Mesendoderm (in vitro differentiated cells): ENCODE measurements around the gene NAP1L4.

Experiments used
- DNase-seq: peaks from one replicate; pipeline ENCODE4 v3.0.0; 2013
- H2AK5ac ChIP-seq: 2 replicates; pipeline ENCODE4 v1.6.1; 2013; ENCODE audit warnings: low read length, inconsistent platforms
- H2BK120ac ChIP-seq: 2 replicates; pipeline ENCODE4 v1.6.1; 2013; ENCODE audit warnings: low read depth, mild to moderate bottlenecking, low read length, moderate library complexity, mixed read lengths
- H2BK15ac ChIP-seq: replicated peaks from 2 replicates; pipeline ENCODE4 v1.6.1; 2013; ENCODE audit warnings: low read depth, mild to moderate bottlenecking, moderate library complexity
- H2BK5ac ChIP-seq: 2 replicates; pipeline ENCODE4 v1.6.1; 2013; ENCODE audit warnings: low read length, inconsistent platforms
- H3K18ac ChIP-seq: 2 replicates; pipeline ENCODE4 v1.6.1; 2013; ENCODE audit warnings: mild to moderate bottlenecking, low read length, mixed read lengths
- H3K23ac ChIP-seq: one replicate; pipeline ENCODE4 v1.6.1; 2013; ENCODE audit warnings: low read length
- H3K27ac ChIP-seq: 2 replicates; pipeline ENCODE4 v1.5.1; 2013; ENCODE audit warnings: low read depth, mild to moderate bottlenecking, inconsistent platforms, low read length, moderate library complexity
- H3K27me3 ChIP-seq: 2 replicates; pipeline ENCODE4 v1.6.1; 2013; ENCODE audit warnings: low read length, control low read depth, mild to moderate bottlenecking, inconsistent platforms; ENCODE audit not compliant: insufficient read depth, poor library complexity
- H3K36me3 ChIP-seq: 2 replicates; pipeline ENCODE4 v1.6.1; 2013; ENCODE audit warnings: low read length, inconsistent platforms; ENCODE audit not compliant: control insufficient read depth, insufficient read depth
- H3K4ac ChIP-seq: one replicate; pipeline ENCODE4 v1.6.1; 2013; ENCODE audit warnings: low read depth, mild to moderate bottlenecking, low read length, moderate library complexity
- H3K4me1 ChIP-seq: 2 replicates; pipeline ENCODE4 v1.6.1; 2013; ENCODE audit warnings: low read depth, low read length, inconsistent platforms; ENCODE audit not compliant: control insufficient read depth
- H3K4me2 ChIP-seq: 2 replicates; pipeline ENCODE4 v1.6.1; 2013; ENCODE audit warnings: low read length
- H3K4me3 ChIP-seq: 2 replicates; pipeline ENCODE4 v1.5.1; 2013; ENCODE audit warnings: mild to moderate bottlenecking, low read length
- H3K56ac ChIP-seq: one replicate; pipeline ENCODE4 v1.6.1; 2013; ENCODE audit warnings: low read length
- H3K79me1 ChIP-seq: 2 replicates; pipeline ENCODE4 v1.6.1; 2013; ENCODE audit warnings: low read length, inconsistent platforms
- H3K79me2 ChIP-seq: 2 replicates; pipeline ENCODE4 v1.6.1; 2013; ENCODE audit warnings: mild to moderate bottlenecking, low read length; ENCODE audit not compliant: control insufficient read depth, insufficient read depth
- H3K9ac ChIP-seq: 2 replicates; pipeline ENCODE4 v1.6.1; 2013; ENCODE audit warnings: low read length, inconsistent platforms
- H4K5ac ChIP-seq: one replicate; pipeline ENCODE4 v1.6.1; 2013; ENCODE audit warnings: low read length
- H4K8ac ChIP-seq: one replicate; pipeline ENCODE4 v1.6.1; 2013; ENCODE audit warnings: low read depth, mild to moderate bottlenecking, control low read depth, low read length, moderate library complexity
- WGBS: extraction: QIAGEN DNeasy Blood & Tissue Kit; methylation state at CpG from one replicate; pipeline ENCODE4 v1.1.7; 2013; ENCODE audit warnings: low lambda C conversion rate, missing lambda C conversion rate; ENCODE audit not compliant: insufficient coverage; ENCODE audit errors: extremely low coverage; 5-methylcytosine and 5-hydroxymethylcytosine counted together

Gene NAP1L4

DNA sequence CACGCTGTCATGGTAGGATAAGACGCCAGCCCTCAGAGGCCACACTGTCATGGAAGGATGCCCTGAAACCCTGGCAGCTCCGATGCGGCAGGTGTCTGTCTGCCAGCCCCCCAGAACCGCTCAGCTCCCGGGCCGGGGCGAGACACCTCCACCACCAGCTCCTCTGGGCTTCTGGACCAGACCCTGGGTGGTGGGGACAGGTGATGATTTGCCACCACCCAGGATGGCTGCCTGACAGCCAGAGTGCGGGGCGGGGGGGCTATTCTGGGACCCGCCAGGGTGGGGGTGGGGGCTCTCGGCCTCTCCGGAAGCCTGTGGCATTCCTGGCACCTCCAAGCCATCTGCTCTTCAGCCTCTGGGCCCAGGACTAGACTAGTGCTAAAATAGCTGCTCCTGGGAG, 72.3 kb downstream of the NAP1L4 start:
- Histone ChIP-seq H2AK5ac (no peak overlapping the region), H2BK5ac (no peak overlapping the region), H3K23ac (no peak overlapping the region), H2BK15ac (no peak overlapping the region), H3K4me2 (no peak overlapping the region), H4K5ac (no peak overlapping the region), H3K27ac (no peak overlapping the region), H3K18ac (no peak overlapping the region), H3K56ac (no peak overlapping the region), H2BK120ac (no peak overlapping the region), H3K9ac (no peak overlapping the region), H3K79me2 (no peaks in the 10 kb centered on the region), H3K4me1 (no peaks in the 10 kb centered on the region), H3K79me1 (no peaks in the 10 kb centered on the region), H3K4ac (no peak overlapping the region), H3K27me3 (no peaks in the 10 kb centered on the region), H3K4me3 (no peak overlapping the region), H4K8ac (no peak overlapping the region), H3K36me3 (no peaks in the 10 kb centered on the region)
- WGBS, result no CpG with 5 or more reads among the region's 13 CpGs
- no peak for DNase-seq

DNA sequence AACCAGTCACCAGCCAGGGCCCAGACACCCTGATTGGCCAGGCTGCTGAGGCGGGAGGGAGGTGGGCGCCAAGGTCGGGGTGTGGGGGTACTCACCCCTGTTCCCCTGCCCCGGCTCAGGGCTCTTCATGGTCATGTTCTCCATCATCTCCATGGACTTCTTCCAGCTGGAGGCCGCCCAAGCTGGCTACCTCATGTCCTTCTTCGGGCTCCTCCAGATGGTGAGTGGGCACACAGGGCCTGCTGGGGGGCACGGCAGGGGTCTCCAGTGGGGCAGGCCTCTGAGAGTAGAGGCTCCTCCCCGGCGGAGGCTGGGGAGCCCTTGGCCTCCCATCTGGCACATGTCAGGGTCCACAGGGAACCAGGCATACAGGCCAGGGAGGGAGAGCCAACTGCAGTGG, 72.9 kb downstream of the NAP1L4 start:
- Histone ChIP-seq H3K79me2 (no peaks in the 10 kb centered on the region), H3K18ac (no peak overlapping the region), H2BK120ac (no peak overlapping the region), H2BK15ac (no peak overlapping the region), H3K79me1 (no peaks in the 10 kb centered on the region), H3K23ac (no peak overlapping the region), H2AK5ac (no peak overlapping the region), H3K9ac (no peak overlapping the region), H3K27me3 (no peaks in the 10 kb centered on the region), H3K27ac (no peak overlapping the region), H4K5ac (no peak overlapping the region), H3K4me2 (no peak overlapping the region), H3K4ac (no peak overlapping the region), H2BK5ac (no peak overlapping the region), H3K4me3 (no peak overlapping the region), H3K56ac (no peak overlapping the region), H4K8ac (no peak overlapping the region), H3K36me3 (no peaks in the 10 kb centered on the region), H3K4me1 (no peaks in the 10 kb centered on the region)
- WGBS, result no CpG with 5 or more reads among the region's 9 CpGs
- no peak for DNase-seq

DNA sequence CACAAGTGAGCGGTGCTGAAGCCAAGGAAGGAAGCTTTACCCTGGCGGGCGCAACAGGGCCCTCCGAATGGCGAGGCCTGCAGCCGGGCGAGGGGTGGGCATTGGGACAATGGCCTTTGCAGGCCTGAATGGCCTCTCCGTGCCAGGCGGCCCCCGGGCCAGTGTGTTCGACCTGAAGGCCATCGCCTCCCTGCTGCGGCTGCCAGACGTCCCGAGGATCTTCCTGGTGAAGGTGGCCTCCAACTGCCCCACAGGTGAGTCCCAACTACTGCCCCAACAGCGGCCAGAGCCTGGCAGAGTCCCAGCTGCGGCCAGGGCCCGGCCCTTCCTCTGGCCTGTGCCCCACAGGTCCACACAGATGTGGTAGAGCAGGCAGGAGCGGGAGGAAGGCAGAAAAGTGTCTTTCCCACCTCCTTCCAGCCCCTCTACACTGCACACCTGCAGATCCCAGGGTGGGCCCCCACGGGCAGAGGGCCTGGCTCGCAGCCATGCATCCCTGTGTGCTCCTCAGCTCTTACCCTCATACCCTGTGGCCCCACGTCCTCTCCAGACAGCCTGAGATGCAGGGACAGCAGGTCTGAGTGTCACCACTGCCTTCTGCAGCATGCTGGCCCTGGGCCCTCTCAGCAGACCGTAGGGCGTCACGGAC, 74.2 kb downstream of the NAP1L4 start:
- Histone ChIP-seq H3K4ac (no peak overlapping the region), H4K8ac (no peak overlapping the region), H3K79me2 (no peaks in the 10 kb centered on the region), H3K18ac (no peak overlapping the region), H3K9ac (no peak overlapping the region), H3K36me3 (no peaks in the 10 kb centered on the region), H3K79me1 (no peaks in the 10 kb centered on the region), H2AK5ac (no peak overlapping the region), H3K27me3 (no peaks in the 10 kb centered on the region), H4K5ac (no peak overlapping the region), H3K4me3 (no peak overlapping the region), H2BK15ac (no peak overlapping the region), H3K4me1 (no peaks in the 10 kb centered on the region), H3K23ac (no peak overlapping the region), H3K56ac (no peak overlapping the region), H3K4me2 (no peak overlapping the region), H2BK120ac (no peak overlapping the region), H3K27ac (no peak overlapping the region), H2BK5ac (no peak overlapping the region)
- WGBS, result no CpG with 5 or more reads among the region's 25 CpGs
- no peak for DNase-seq

DNA sequence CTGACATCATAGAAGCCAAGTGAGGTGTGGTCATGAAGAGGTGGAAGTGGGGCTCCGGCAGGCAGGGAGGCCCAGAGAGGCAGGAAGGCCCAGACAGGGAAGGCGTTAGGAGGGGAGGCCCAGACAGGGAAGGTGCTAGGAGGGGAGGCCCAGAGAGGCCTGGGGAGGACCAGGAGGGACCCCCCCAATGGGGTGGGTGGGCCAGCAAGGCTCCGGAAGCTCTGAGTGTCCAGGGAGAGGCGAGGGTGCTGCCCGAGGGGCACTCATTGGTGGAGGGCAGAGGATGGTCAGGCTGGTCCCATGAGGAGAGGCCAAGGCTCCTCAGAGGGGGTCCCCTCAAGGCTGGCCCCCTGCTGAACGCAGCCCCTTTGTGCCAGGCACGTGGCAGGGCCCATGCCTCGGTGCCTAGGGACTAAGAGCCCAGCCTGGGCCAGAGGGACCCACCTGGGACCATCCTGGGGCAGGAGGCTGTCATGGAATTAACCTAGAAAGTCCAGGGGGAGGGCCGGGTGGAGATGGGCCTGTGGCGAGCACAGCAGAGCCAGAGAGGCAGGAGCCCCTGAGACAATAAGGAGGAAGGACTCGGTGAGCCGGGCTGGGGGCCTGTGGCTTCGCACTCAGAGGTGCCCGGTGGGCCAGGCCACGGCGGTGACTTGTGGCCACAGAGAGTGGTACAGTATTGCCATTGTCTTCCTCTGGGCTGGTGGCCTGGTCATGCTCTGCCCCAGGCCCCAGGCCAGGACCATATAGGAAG, 75.1 kb downstream of the NAP1L4 start:
- H3K36me3 ChIP-seq, result no peaks in the 10 kb centered on the region
- no peak overlapping the region for H3K27ac ChIP-seq
- no peak overlapping the region for H3K18ac ChIP-seq
- no peaks in the 10 kb centered on the region for H3K4me1 ChIP-seq
- no peak overlapping the region for H3K56ac ChIP-seq
- H4K8ac ChIP-seq, result no peak overlapping the region
- H3K79me1 ChIP-seq, result no peaks in the 10 kb centered on the region
- H3K4me2 ChIP-seq, result no peak overlapping the region
- H2BK5ac ChIP-seq, result no peak overlapping the region
- no peak overlapping the region for H2BK15ac ChIP-seq
- H2AK5ac ChIP-seq, result no peak overlapping the region
- no peak overlapping the region for H3K9ac ChIP-seq
- no peak for DNase-seq
- no peaks in the 10 kb centered on the region for H3K79me2 ChIP-seq
- H3K4me3 ChIP-seq, result no peak overlapping the region
- no peak overlapping the region for H2BK120ac ChIP-seq
- no CpG with 5 or more reads among the region's 16 CpGs for WGBS
- no peaks in the 10 kb centered on the region for H3K27me3 ChIP-seq
- H3K4ac ChIP-seq, result no peak overlapping the region
- H4K5ac ChIP-seq, result no peak overlapping the region
- H3K23ac ChIP-seq, result no peak overlapping the region

DNA sequence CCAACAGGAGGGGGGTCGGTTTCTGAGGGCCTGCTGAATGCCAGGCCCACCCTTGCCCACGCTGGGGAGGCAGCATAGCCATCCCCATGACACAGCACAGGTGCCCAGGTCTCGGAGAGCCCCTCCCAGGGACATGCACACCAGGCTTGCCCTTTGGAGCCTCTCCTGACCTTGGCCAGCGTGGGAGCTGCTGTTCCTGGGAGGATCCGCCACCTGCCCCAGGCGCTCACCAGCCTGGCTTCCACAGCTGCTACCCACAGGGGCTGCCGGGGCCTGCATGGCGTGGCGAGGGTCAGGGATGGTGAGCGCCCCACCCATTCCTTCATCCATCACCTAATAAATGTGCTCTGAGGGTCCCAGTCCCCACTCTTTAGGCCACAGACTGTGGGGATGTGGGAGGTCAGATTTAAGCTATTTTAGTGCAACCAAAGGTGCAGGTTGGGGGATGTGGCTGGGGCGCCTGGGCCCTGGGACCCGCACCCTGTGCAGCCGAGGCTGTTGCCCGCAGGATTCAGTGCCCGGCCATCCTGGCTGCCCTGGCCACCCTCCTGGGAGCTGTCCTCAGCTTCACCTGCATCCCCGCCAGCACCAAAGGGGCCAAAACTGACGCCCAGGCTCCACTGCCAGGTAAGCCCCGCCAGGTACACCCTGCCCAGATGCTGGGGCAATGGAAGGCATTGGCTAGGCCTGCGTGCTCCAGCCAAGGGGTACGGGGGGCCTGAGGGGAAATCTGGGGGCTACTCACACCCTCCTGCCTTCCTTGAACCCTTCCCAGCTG, 75.8 kb downstream of the NAP1L4 start:
- Histone ChIP-seq H3K27ac (no peak overlapping the region), H2BK5ac (no peak overlapping the region), H3K4me2 (no peak overlapping the region), H3K27me3 (no peaks in the 10 kb centered on the region), H3K9ac (no peak overlapping the region), H3K36me3 (no peaks in the 10 kb centered on the region), H3K4me1 (no peaks in the 10 kb centered on the region), H3K79me2 (no peaks in the 10 kb centered on the region), H4K5ac (no peak overlapping the region), H3K4me3 (no peak overlapping the region), H3K4ac (no peak overlapping the region), H4K8ac (no peak overlapping the region), H3K79me1 (no peaks in the 10 kb centered on the region), H2AK5ac (no peak overlapping the region), H3K56ac (no peak overlapping the region), H3K23ac (no peak overlapping the region), H3K18ac (no peak overlapping the region), H2BK120ac (no peak overlapping the region), H2BK15ac (no peak overlapping the region)
- DNase-seq, result no peak
- WGBS, result no CpG with 5 or more reads among the region's 20 CpGs
